ENCODE results near the gene PI4K2A. TPM values are rescaled to one million over a fixed set of nuclear protein-coding genes. Genes with fewer than 3 reads are reported as not detected.
A peak's percentile ranks its signal among the peaks of the same experiment; 100 is the strongest.

Gene PI4K2A
- total RNA-seq, 4 donors from 2014 or later: 11.6 to 23.5 (median 19.4) TPM

DNA sequence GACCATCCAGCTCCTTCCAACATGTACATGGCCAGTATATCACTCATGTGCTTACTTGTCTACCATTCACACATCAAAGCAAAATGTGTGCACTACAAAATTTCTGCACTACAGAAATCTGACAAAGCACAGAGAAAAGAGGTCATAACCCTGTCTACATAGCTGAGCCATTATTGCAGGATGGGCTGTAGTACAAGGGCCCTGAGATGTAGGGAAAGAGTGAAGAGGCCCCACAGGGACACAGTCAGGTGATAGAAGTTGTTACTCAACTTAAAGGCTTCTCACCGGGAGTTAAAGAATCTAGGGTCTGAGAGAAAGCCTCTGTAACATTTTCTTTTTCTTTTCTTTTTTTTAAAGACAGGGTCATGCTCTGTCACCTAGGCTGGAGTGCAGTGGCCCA lies 29.1 kb downstream of the PI4K2A start:
- TF ChIP-seq POLR2A (IDR thresholded peaks at IDR 0.05): no peak
- TF ChIP-seq, protein P1, sequence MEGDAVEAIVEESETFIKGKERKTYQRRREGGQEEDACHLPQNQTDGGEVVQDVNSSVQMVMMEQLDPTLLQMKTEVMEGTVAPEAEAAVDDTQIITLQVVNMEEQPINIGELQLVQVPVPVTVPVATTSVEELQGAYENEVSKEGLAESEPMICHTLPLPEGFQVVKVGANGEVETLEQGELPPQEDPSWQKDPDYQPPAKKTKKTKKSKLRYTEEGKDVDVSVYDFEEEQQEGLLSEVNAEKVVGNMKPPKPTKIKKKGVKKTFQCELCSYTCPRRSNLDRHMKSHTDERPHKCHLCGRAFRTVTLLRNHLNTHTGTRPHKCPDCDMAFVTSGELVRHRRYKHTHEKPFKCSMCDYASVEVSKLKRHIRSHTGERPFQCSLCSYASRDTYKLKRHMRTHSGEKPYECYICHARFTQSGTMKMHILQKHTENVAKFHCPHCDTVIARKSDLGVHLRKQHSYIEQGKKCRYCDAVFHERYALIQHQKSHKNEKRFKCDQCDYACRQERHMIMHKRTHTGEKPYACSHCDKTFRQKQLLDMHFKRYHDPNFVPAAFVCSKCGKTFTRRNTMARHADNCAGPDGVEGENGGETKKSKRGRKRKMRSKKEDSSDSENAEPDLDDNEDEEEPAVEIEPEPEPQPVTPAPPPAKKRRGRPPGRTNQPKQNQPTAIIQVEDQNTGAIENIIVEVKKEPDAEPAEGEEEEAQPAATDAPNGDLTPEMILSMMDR (IDR thresholded peaks at IDR 0.05): no peak
- no peak overlapping the region for H3K4me3 ChIP-seq
- H3K36me3 ChIP-seq: peaks cover 0 to 72% (median 0%) of the 10 kb centered on the region in 3 donors
- DNase-seq: no peak
- H3K27me3 ChIP-seq: no peaks in the 10 kb centered on the region
- no peaks in the 10 kb centered on the region for H3K9me3 ChIP-seq
- no peak overlapping the region for H3K27ac ChIP-seq
- H3K4me1 ChIP-seq: peaks cover 0 to 10% (median 0%) of the 10 kb centered on the region in 4 donors

DNA sequence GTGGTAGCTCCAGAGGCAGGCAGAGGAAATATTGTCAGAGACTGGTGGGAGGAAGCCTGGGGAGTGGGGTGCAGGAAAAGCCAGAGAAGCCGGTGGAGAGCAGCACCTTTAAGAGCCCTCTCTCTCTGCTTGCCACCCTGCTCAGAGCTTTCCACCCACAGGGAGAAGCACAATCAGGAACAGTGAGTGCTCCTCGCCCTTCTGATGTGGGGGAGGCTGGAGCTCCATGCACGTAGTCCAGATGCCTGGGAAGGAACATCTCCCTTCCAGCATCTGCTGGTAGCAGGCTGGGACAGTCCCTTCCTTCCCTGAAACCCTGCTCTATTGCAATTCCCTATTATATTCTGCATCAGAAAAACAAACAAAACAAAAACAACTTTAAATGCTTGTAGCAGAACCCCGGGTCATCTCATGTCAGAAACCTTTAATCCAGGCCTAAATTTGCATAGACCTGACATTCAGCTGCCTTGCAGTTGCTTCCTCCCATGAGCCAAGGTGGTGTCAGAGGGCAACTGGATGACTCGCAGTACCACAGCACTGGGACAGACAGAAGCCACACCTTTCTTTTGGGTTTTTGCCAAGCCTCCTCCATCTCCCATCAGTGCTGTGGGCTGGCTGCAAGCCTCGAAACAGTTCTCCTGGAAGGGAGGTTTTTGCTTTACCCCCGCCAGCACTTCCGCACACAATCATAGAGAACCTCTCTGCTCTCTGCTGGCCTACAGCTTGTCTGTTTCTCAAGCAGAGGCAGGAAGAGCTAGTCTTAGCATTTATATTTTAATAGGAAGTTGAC lies 33.5 kb downstream of the PI4K2A start:
- no peak for DNase-seq
- Histone ChIP-seq H3K27ac (no peak overlapping the region), H3K27me3 (no peaks in the 10 kb centered on the region), H3K4me3 (no peak overlapping the region), H3K9me3 (no peaks in the 10 kb centered on the region), H3K36me3 (peaks cover 0 to 79% (median 0%) of the 10 kb centered on the region in 3 donors), H3K4me1 (no peaks in the 10 kb centered on the region)
- no peak for TF ChIP-seq POLR2A (IDR thresholded peaks at IDR 0.05)
- TF ChIP-seq, protein P1 (IDR thresholded peaks at IDR 0.05): no peak

DNA sequence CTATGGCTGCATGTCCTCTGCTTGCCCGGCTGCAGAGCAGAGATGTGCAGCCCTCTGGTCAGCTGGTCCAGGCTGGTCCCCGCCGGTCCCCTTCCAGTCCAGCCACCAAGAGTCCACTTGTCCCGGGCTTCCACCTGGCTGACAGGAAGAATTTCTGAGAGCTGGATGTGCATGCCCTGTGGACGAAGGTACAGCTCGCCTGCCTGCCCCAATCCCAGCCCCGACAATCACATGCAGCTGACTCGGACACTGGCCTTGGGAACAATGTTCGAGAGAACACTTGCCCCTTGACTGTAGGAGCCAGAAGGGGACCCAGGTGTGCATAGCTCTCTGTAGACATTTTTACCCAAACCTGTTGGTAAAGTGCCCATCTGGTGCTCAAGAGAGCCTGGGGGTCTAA lies 34.8 kb downstream of the PI4K2A start:
- TF ChIP-seq POLR2A (IDR thresholded peaks at IDR 0.05): no peak
- TF ChIP-seq, protein P1 (IDR thresholded peaks at IDR 0.05): no peak
- no peak for DNase-seq
- Histone ChIP-seq H3K4me3 (no peak overlapping the region), H3K27ac (no peak overlapping the region), H3K4me1 (no peaks in the 10 kb centered on the region), H3K36me3 (peaks cover 0 to 78% (median 0%) of the 10 kb centered on the region in 3 donors), H3K9me3 (no peaks in the 10 kb centered on the region), H3K27me3 (no peaks in the 10 kb centered on the region)

DNA sequence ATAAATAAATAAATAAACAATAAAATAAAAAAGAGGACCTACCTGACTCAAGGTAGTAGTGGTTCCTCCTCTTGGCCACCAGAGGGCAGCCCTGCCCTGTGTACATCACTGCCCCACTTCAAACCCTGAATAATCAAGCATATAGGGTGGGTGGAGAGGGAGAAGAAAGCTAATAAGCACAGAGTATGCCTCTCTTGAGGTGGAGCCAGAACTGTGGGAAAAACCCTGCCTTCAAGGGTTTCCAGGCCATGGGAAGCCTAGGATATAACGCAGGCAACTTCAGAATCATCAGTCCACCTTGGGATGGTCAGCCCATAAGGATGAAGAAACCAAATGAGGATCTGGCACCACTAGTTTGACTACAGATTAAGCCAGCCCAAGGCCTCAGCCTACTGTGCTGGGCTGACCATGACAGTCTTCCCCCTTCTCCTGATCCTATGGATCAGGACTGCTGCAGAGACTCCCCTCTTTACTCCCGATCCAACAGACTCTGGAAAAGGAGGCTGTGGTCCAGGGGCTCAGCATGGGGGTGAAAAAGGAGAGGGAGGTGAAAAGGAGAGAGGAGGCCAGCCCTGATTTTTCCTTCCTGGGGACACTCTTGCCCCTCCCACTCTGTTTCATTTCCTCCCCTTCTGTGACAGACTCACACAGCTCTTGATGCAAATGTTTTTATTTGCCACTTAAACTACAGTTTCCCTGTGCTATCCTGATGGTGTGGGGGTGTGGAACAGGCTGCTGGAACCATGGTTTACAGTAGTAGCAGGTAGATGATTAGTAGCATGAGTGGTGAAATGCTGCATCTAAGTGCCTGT lies 36.5 kb downstream of the PI4K2A start:
- H3K4me1 ChIP-seq: peaks cover 0 to 2% (median 0%) of the 10 kb centered on the region in 4 donors
- peak; percentile 26 to 69 (median 58) for DNase-seq
- peaks cover 0 to 66% (median 0%) of the 10 kb centered on the region in 3 donors for H3K36me3 ChIP-seq
- H3K27me3 ChIP-seq: no peaks in the 10 kb centered on the region
- peak overlapping the region in 2 of 4 donors; percentile 19 to 33 for H3K27ac ChIP-seq
- H3K4me3 ChIP-seq: no peak overlapping the region
- no peaks in the 10 kb centered on the region for H3K9me3 ChIP-seq
- no peak for TF ChIP-seq POLR2A (IDR thresholded peaks at IDR 0.05)
- TF ChIP-seq, protein P1 (IDR thresholded peaks at IDR 0.05): peak; percentile 55 to 87 (median 80)

DNA sequence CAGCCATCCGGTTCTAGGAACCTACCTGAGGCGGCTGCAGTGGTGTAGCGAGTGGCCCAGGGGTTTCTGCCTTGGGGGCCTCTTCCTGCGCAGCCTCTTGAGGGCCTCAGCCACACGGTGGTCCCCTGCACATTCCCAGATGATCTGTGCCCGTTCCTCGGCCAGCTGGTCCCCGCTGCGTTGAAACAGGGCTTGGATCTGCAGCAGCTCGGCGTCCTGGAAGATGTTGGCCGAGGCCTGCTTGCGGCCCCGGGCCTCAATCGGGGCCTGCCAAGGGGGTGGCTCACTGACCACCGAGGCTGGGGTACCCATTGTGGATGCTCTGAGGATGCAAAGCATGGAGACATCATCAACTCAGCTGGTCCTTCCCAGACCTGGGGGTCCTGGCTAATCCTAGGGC lies 39.1 kb downstream of the PI4K2A start:
- H3K9me3 ChIP-seq: no peaks in the 10 kb centered on the region
- DNase-seq: no peak
- TF ChIP-seq, protein P1 (IDR thresholded peaks at IDR 0.05): no peak
- no peak for TF ChIP-seq POLR2A (IDR thresholded peaks at IDR 0.05)
- H3K36me3 ChIP-seq: peaks cover 0 to 49% (median 0%) of the 10 kb centered on the region in 3 donors
- no peak overlapping the region for H3K4me3 ChIP-seq
- H3K4me1 ChIP-seq: peaks cover 0 to 25% (median 0%) of the 10 kb centered on the region in 4 donors
- H3K27ac ChIP-seq: no peak overlapping the region
- H3K27me3 ChIP-seq: no peaks in the 10 kb centered on the region
